HG03025 (cell line): ENCODE data around the gene DNASE1L2.

Source experiments
- ATAC-seq: cut with Tn5 transposase; IDR thresholded peaks from one replicate; pipeline ENCODE4 v1.9.1; 2021; ENCODE audit warnings: mild to moderate bottlenecking, moderate library complexity; ENCODE audit not compliant: unreplicated experiment, low FRiP score

The DNASE1L2 gene

GRCh38 chr16:2236337-2237101 lies at the start of gene DNASE1L2:
DNASE1L2 (plus strand) TSS chr16:2236444; CDS start chr16:2236817, 373 bp downstream.
- no peak for ATAC-seq

GRCh38 chr16:2186505-2186904 lies 49.7 kb upstream of the DNASE1L2 start:
- ATAC-seq, result no peak

GRCh38 chr16:2187212-2187611 lies 49.0 kb upstream of the DNASE1L2 start:
- ATAC-seq, result no peak

- ATAC-seq, result no peak
Measured at GRCh38 chr16:2188395-2188794, 47.8 kb upstream of the DNASE1L2 start.

GRCh38 chr16:2189252-2189893 lies 46.9 kb upstream of the DNASE1L2 start:
- no peak for ATAC-seq

- no peak for ATAC-seq
Measured at GRCh38 chr16:2190002-2190658, 46.1 kb upstream of the DNASE1L2 start.

- ATAC-seq, result no peak
Measured at GRCh38 chr16:2190659-2191445, 45.4 kb upstream of the DNASE1L2 start.

- no peak for ATAC-seq
Measured at GRCh38 chr16:2191446-2191706, 44.9 kb upstream of the DNASE1L2 start.

GRCh38 chr16:2194166-2194834 lies 41.9 kb upstream of the DNASE1L2 start:
- no peak for ATAC-seq

GRCh38 chr16:2194852-2195321 lies 41.4 kb upstream of the DNASE1L2 start:
- no peak for ATAC-seq

- no peak for ATAC-seq
Measured at GRCh38 chr16:2195322-2196161, 40.7 kb upstream of the DNASE1L2 start.

- ATAC-seq, result no peak
Measured at GRCh38 chr16:2196162-2196980, 39.9 kb upstream of the DNASE1L2 start, which contains the start of gene CASKIN1. CASKIN1 (minus strand) TSS chr16:2196605; CDS start chr16:2196432, 173 bp downstream.

- no peak for ATAC-seq
Measured at GRCh38 chr16:2196981-2197511, 39.2 kb upstream of the DNASE1L2 start.

GRCh38 chr16:2197765-2198164 lies 38.5 kb upstream of the DNASE1L2 start:
- no peak for ATAC-seq

- no peak for ATAC-seq
Measured at GRCh38 chr16:2198283-2198682, 38.0 kb upstream of the DNASE1L2 start.

GRCh38 chr16:2199095-2199494 lies 37.1 kb upstream of the DNASE1L2 start:
- no peak for ATAC-seq

- no peak for ATAC-seq
Measured at GRCh38 chr16:2199621-2200139, 36.6 kb upstream of the DNASE1L2 start.

- ATAC-seq, result no peak
Measured at GRCh38 chr16:2200313-2200712, 35.9 kb upstream of the DNASE1L2 start.
